ENCODE results near the gene TIGAR. TPM values are rescaled to one million over a fixed set of nuclear protein-coding genes. Genes with fewer than 3 reads are reported as not detected.

The TIGAR gene
- polyA plus RNA-seq, 2 of the 4 experiments (the other 2 are of a cell fraction), result 24.5 to 50.9 TPM

DNA sequence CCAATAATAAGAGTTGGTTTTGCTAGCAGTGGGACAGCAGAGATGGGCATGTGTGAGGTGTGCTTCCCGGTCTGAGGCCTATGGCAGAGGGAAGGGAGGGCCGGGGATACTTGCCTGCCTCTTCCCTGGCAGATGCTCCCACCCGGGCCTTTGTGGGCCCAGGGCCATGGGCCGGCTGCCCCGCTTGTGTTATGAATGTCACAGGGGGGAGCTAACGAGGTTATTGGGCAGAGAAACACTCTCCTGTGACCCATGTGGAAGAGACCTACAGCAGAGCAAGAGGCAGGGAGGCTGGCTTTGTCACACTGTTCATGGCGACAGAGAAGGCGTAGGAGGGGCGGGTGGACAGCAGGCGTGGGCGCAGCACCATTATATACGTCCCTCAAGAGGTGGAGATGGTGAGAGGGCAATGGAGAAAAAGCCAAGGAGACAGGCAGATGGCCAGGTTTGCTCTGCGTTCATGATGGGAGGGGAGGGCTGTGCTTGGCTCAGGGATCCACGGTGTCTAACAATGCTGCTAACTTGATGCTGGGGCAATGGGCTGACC is 34.2 kb upstream of the TIGAR start:
- Histone ChIP-seq H3K4me2 (no peak overlapping the region), H3K27ac (no peak overlapping the region), H3K4me3 (no peak overlapping the region), H3K4me1 (no peaks in the 10 kb centered on the region), H3K9me3 (no peaks in the 10 kb centered on the region)
- DNase-seq (ENCODE audit: low read depth in 1 of 2, low spot score in 1 of 2), result no peak
- ATAC-seq, result no peak
- WGBS (ENCODE audit: missing lambda C conversion rate), result 41% methylated on average over 14 of the region's 14 CpGs
- CTCF ChIA-PET, result interaction anchor here (1.1 to 13.1 kb wide), 3 partner anchors 10 to 400 kb away, joined by 3 to 235 read pairs (median 5); no protein-coding TSS in a partner anchor
- TF ChIP-seq ESRRA (IDR thresholded peaks at IDR 0.05; ENCODE audit: borderline replicate concordance, low read length) (no peak), HEYL (CRISPR knock-in tag; IDR thresholded peaks at IDR 0.05) (no peak), SREBF2 (IDR thresholded peaks at IDR 0.05) (no peak), FOSL2 (IDR thresholded peaks at IDR 0.05) (no peak), FOSL2 (CRISPR knock-in tag; IDR thresholded peaks at IDR 0.05) (no peak)
- TF ChIP-seq, protein P1, sequence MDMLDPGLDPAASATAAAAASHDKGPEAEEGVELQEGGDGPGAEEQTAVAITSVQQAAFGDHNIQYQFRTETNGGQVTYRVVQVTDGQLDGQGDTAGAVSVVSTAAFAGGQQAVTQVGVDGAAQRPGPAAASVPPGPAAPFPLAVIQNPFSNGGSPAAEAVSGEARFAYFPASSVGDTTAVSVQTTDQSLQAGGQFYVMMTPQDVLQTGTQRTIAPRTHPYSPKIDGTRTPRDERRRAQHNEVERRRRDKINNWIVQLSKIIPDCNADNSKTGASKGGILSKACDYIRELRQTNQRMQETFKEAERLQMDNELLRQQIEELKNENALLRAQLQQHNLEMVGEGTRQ (IDR thresholded peaks at IDR 0.05), result no peak
- FAIRE-seq, result no peak
- POLR2A ChIA-PET, result no interaction called here

DNA sequence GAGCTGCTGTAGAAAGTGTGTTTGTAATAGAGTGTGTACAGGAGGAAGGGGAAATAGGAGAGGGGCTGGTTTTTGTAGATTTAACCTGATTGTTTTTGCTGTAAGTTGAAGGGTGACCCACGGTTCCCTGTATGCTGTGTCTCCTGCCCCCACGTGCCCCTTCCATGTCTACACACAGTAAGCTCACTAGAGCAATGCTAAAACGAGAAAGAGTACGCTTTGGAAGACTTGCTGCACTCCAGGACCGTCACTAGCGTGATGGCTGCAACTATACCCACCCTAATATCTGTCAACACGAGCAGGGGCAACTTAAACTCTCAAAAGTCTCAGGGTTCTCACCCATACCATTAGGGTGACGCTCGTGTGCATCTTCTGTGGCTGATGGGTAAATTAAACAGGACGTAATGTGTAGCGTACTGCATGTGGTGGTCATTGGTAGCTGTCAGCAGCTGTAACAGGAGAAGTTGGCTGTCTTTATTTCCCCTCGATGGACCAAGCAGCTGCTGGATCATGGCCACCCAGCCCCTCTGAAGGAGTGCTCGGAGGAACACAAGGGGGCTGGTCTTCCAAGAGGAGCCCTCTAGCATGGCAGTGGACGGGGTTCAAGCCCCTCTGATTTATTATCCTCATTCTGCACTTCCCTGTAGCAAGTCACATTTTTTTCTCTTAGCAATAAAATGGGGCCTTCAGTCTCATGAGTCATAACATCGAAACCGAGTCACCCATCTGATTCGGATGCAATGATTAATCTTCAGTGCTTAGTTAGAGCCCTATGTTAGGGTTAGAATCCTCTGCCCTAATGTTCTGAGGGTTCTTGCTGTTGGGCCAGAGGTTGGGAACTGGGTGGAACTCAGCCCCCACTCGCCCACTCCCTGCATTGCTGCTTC is 33.4 kb upstream of the TIGAR start:
- 19% methylated on average over 18 of the region's 18 CpGs for WGBS (ENCODE audit: missing lambda C conversion rate)
- Histone ChIP-seq H3K4me3 (no peak overlapping the region), H3K4me2 (no peak overlapping the region), H3K4me1 (no peaks in the 10 kb centered on the region), H3K27ac (no peak overlapping the region), H3K9me3 (no peaks in the 10 kb centered on the region)
- CTCF ChIA-PET, result interaction anchor here (1.1 to 13.1 kb wide), 4 partner anchors 10 to 401 kb away, joined by 3 to 235 read pairs (median 34); no protein-coding TSS in a partner anchor
- TF ChIP-seq HEYL (CRISPR knock-in tag; IDR thresholded peaks at IDR 0.05), result no peak
- no peak for TF ChIP-seq ZSCAN20 (CRISPR knock-in tag; IDR thresholded peaks at IDR 0.05)
- no peak for TF ChIP-seq RAD21 (conservative IDR thresholded peaks at IDR 0.05 in 1 of 2, IDR thresholded peaks at IDR 0.05 in 1 of 2)
- TF ChIP-seq NPAS2 (CRISPR knock-in tag; IDR thresholded peaks at IDR 0.05; ENCODE audit: borderline replicate concordance), result no peak
- no peak for TF ChIP-seq TP53 (CRISPR knock-in tag; IDR thresholded peaks at IDR 0.05)
- TF ChIP-seq CEBPB (IDR thresholded peaks at IDR 0.05), result no peak
- TF ChIP-seq POLR2A (IDR thresholded peaks at IDR 0.05; ENCODE audit: low read length), result no peak
- TF ChIP-seq RARB (CRISPR knock-in tag; IDR thresholded peaks at IDR 0.05), result no peak
- TF ChIP-seq HOXB5 (CRISPR knock-in tag; IDR thresholded peaks at IDR 0.05), result no peak
- DNase-seq (ENCODE audit: low read depth in 1 of 2, low spot score in 1 of 2) (no peak), ATAC-seq (no peak), FAIRE-seq (no peak)
- POLR2A ChIA-PET, result no interaction called here

DNA sequence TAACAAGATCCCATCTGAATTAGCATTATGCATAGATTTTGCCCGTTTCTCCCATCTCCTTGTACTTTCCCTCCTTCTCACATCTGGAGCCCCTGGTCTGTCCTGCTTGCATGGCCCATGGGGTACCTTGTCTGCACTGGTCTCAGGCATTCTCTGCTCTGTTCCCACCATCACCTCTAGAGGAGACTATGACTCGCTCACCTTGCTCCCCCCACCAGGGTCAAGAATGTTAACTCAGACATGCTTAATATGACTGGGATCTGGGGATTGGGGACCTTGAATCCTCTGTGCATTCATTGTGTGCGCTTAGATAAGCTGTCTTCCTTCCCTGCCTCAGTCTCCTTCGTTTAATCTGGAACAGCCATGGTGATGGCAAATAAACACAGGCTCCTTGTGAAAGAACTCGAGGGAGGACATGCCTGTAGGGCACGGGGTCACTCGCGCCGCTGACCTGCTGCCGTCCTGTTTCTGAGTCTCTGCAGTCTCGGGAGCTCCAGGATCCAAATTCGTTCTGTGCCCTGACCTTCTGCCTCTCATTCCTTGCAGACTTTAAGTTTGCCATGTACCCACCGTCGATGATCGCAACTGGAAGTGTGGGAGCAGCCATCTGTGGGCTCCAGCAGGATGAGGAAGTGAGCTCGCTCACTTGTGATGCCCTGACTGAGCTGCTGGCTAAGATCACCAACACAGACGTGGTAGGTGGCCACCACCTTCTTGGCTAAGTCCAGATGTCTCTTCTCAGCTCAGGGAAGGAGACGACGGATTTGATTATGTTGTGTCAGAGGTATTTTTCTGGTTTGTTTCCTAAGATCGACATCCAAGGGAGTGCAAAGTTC is 32.5 kb upstream of the TIGAR start:
- no peak overlapping the region for H3K4me3 ChIP-seq
- CTCF ChIA-PET, result interaction anchor here (1.8 to 7.8 kb wide), 2 partner anchors 11 to 403 kb away, joined by 12 to 62 read pairs; no protein-coding TSS in a partner anchor
- FAIRE-seq (no peak), DNase-seq (ENCODE audit: low read depth in 1 of 2, low spot score in 1 of 2) (no peak), ATAC-seq (no peak)
- POLR2A ChIA-PET, result interaction anchor here (0.6 kb wide), 1 partner anchor 306 kb away, joined by 3 read pairs; no protein-coding TSS in a partner anchor
- TF ChIP-seq PHF8 (IDR thresholded peaks at IDR 0.05; ENCODE audit: borderline replicate concordance, low read depth) (no peak), EHF (CRISPR knock-in tag; IDR thresholded peaks at IDR 0.05) (no peak), KDM5A (IDR thresholded peaks at IDR 0.05) (no peak), CBX2 (IDR thresholded peaks at IDR 0.05; ENCODE audit: borderline replicate concordance, low read depth) (no peak), MYC (IDR thresholded peaks at IDR 0.05; ENCODE audit: borderline replicate concordance, low read length) (no peak), ZNF302 (CRISPR knock-in tag; IDR thresholded peaks at IDR 0.05) (no peak), RFX5 (IDR thresholded peaks at IDR 0.05) (no peak), JUNB (IDR thresholded peaks at IDR 0.05) (no peak), RAD21 (conservative IDR thresholded peaks at IDR 0.05 in 1 of 2, IDR thresholded peaks at IDR 0.05 in 1 of 2) (no peak), JUN (IDR thresholded peaks at IDR 0.05) (no peak), FOXS1 (CRISPR knock-in tag; IDR thresholded peaks at IDR 0.05) (no peak)
- TF ChIP-seq, protein P2, sequence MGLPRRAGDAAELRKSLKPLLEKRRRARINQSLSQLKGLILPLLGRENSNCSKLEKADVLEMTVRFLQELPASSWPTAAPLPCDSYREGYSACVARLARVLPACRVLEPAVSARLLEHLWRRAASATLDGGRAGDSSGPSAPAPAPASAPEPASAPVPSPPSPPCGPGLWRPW (IDR thresholded peaks at IDR 0.05), result no peak
- TF ChIP-seq, protein P3, sequence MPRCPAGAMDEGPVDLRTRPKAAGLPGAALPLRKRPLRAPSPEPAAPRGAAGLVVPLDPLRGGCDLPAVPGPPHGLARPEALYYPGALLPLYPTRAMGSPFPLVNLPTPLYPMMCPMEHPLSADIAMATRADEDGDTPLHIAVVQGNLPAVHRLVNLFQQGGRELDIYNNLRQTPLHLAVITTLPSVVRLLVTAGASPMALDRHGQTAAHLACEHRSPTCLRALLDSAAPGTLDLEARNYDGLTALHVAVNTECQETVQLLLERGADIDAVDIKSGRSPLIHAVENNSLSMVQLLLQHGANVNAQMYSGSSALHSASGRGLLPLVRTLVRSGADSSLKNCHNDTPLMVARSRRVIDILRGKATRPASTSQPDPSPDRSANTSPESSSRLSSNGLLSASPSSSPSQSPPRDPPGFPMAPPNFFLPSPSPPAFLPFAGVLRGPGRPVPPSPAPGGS (IDR thresholded peaks at IDR 0.05), result no peak
- TF ChIP-seq, protein P4, sequence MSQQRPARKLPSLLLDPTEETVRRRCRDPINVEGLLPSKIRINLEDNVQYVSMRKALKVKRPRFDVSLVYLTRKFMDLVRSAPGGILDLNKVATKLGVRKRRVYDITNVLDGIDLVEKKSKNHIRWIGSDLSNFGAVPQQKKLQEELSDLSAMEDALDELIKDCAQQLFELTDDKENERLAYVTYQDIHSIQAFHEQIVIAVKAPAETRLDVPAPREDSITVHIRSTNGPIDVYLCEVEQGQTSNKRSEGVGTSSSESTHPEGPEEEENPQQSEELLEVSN (IDR thresholded peaks at IDR 0.05; ENCODE audit: borderline replicate concordance, low read depth), result no peak
- H3K27ac ChIP-seq, result no peak overlapping the region
- no peak overlapping the region for H3K4me2 ChIP-seq
- no peaks in the 10 kb centered on the region for H3K9me3 ChIP-seq
- 46% methylated on average over 20 of the region's 20 CpGs for WGBS (ENCODE audit: missing lambda C conversion rate)
- H3K4me1 ChIP-seq, result no peaks in the 10 kb centered on the region

Data from A549 (cell line).